Measurements from ENCODE around the gene XYLT1.

DNA sequence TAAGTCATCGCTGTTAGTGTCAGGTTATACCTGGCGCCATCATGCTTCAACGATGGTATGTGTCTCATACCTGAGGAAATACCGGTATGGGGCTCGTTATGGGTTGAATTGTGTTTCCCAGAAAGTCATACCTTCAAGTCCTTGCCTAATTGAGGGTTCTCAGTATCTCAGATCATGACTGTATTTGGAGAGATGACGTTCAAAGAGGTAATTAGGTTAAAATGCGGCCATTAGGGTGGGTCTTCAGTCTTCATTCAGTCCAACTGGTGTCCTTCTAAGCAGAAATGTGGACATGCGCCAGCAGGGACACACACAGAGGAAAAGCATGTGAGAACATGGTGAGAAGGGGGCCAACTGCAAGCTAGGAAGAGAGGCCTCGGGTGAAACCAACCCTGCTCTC lies 37.5 kb upstream of the XYLT1 start:
- TF ChIP-seq EZH2phosphoT487 (IDR thresholded peaks at IDR 0.05; ENCODE audit: insufficient read depth, low read depth) (no peak), EZH2 (IDR thresholded peaks at IDR 0.05; ENCODE audit: insufficient read depth, poor library complexity, severe bottlenecking) (no peak)
